Fibroblast of skin of left quadriceps (primary cell): Measurements from ENCODE around the gene VGLL3.
A peak's percentile ranks its signal among the peaks of the same experiment; 100 is the strongest.
"Not testable (repeated sequence)": the region's sequence is repeated elsewhere in the genome, so short reads cannot be mapped to it uniquely, and the experiment has no call there.

Experiments
- DNase-seq, 2 experiments: peaks; one replicate each; pipeline ENCODE4 v3.0.0-alpha.2; 2013; ENCODE audit warnings: low read depth in 2 of 2

The VGLL3 gene

GRCh38 chr3:86989611-86990010, 1.3 kb downstream of the VGLL3 start:
- no peak for DNase-seq

GRCh38 chr3:86989006-86989405, 1.9 kb downstream of the VGLL3 start:
- no peak for DNase-seq

- peak; percentile 73 to 76 for DNase-seq
Observed at GRCh38 chr3:86988235-86988634, 2.7 kb downstream of the VGLL3 start.

- no peak for DNase-seq
Observed at GRCh38 chr3:86987421-86987715, 3.6 kb downstream of the VGLL3 start.

- DNase-seq = no peak
Observed at GRCh38 chr3:86986671-86987420, 4.1 kb downstream of the VGLL3 start.

- no peak for DNase-seq
Observed at GRCh38 chr3:86985181-86985826, 5.6 kb downstream of the VGLL3 start.

GRCh38 chr3:86984271-86984670, 6.7 kb downstream of the VGLL3 start:
- no peak for DNase-seq

- peak; percentile 87 to 89 for DNase-seq
Observed at GRCh38 chr3:86982883-86983282, 8.1 kb downstream of the VGLL3 start.

GRCh38 chr3:86978111-86978551, 12.8 kb downstream of the VGLL3 start:
- no peak for DNase-seq

GRCh38 chr3:86976219-86976618, 14.7 kb downstream of the VGLL3 start:
- no peak for DNase-seq

GRCh38 chr3:86974177-86974576, 16.8 kb downstream of the VGLL3 start:
- DNase-seq = not testable (repeated sequence)

- DNase-seq = no peak
Observed at GRCh38 chr3:86973440-86973839, 17.5 kb downstream of the VGLL3 start.

GRCh38 chr3:86969500-86970189, 21.3 kb downstream of the VGLL3 start:
- no peak for DNase-seq

- DNase-seq = no peak
Observed at GRCh38 chr3:86968244-86968932, 22.6 kb downstream of the VGLL3 start.

GRCh38 chr3:86967062-86967461, 23.9 kb downstream of the VGLL3 start:
- DNase-seq = no peak

GRCh38 chr3:86965166-86965565, 25.8 kb downstream of the VGLL3 start:
- no peak for DNase-seq

GRCh38 chr3:86963611-86964010, 27.3 kb downstream of the VGLL3 start:
- no peak for DNase-seq

GRCh38 chr3:86961297-86961696, 29.7 kb downstream of the VGLL3 start:
- DNase-seq = no peak

- no peak for DNase-seq
Observed at GRCh38 chr3:86960550-86960949, 30.4 kb downstream of the VGLL3 start.

- peak; percentile 85 to 86 for DNase-seq
Observed at GRCh38 chr3:86958534-86958933, 32.4 kb downstream of the VGLL3 start.

GRCh38 chr3:86954747-86955146, 36.2 kb downstream of the VGLL3 start:
- DNase-seq = peak in 1 of 2 experiments; percentile 71

GRCh38 chr3:86954226-86954625, 36.7 kb downstream of the VGLL3 start:
- DNase-seq = no peak
